ENCODE results near the gene HCFC2.

DNA sequence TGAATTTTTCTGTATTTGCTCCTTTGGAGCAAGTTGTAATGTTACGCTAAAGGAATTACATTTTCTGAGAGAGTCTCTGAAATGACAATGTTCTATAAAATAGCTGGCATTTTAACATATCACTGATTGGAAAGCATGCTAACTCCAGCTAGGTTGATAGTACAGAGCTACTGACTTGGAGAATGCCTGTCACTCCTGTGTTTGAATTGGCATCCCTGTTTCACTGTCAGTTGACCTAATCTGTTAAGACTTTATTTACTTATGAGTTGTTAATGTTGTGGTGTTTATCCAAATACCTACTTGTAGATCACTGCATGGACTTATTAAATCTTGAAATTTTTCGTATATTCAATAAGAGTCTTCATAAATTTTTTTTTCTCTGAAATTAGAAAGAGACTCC, 33.6 kb downstream of the HCFC2 start:
- TF ChIP-seq, protein P1, sequence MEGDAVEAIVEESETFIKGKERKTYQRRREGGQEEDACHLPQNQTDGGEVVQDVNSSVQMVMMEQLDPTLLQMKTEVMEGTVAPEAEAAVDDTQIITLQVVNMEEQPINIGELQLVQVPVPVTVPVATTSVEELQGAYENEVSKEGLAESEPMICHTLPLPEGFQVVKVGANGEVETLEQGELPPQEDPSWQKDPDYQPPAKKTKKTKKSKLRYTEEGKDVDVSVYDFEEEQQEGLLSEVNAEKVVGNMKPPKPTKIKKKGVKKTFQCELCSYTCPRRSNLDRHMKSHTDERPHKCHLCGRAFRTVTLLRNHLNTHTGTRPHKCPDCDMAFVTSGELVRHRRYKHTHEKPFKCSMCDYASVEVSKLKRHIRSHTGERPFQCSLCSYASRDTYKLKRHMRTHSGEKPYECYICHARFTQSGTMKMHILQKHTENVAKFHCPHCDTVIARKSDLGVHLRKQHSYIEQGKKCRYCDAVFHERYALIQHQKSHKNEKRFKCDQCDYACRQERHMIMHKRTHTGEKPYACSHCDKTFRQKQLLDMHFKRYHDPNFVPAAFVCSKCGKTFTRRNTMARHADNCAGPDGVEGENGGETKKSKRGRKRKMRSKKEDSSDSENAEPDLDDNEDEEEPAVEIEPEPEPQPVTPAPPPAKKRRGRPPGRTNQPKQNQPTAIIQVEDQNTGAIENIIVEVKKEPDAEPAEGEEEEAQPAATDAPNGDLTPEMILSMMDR (IDR thresholded peaks at IDR 0.05): no peak
- no peak for TF ChIP-seq POLR2A (IDR thresholded peaks at IDR 0.05)
